Brain pericyte (primary cell): Measurements from ENCODE around the gene RIOK3.
"Not testable (repeated sequence)": the region's sequence is repeated elsewhere in the genome, so short reads cannot be mapped to it uniquely, and the experiment has no call there.

Experiments used
- DNase-seq: peaks from one replicate; pipeline ENCODE4 v3.0.0-alpha.2; 2012; ENCODE audit warnings: low read depth, low spot score

The RIOK3 gene, protein sequence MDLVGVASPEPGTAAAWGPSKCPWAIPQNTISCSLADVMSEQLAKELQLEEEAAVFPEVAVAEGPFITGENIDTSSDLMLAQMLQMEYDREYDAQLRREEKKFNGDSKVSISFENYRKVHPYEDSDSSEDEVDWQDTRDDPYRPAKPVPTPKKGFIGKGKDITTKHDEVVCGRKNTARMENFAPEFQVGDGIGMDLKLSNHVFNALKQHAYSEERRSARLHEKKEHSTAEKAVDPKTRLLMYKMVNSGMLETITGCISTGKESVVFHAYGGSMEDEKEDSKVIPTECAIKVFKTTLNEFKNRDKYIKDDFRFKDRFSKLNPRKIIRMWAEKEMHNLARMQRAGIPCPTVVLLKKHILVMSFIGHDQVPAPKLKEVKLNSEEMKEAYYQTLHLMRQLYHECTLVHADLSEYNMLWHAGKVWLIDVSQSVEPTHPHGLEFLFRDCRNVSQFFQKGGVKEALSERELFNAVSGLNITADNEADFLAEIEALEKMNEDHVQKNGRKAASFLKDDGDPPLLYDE

DNA sequence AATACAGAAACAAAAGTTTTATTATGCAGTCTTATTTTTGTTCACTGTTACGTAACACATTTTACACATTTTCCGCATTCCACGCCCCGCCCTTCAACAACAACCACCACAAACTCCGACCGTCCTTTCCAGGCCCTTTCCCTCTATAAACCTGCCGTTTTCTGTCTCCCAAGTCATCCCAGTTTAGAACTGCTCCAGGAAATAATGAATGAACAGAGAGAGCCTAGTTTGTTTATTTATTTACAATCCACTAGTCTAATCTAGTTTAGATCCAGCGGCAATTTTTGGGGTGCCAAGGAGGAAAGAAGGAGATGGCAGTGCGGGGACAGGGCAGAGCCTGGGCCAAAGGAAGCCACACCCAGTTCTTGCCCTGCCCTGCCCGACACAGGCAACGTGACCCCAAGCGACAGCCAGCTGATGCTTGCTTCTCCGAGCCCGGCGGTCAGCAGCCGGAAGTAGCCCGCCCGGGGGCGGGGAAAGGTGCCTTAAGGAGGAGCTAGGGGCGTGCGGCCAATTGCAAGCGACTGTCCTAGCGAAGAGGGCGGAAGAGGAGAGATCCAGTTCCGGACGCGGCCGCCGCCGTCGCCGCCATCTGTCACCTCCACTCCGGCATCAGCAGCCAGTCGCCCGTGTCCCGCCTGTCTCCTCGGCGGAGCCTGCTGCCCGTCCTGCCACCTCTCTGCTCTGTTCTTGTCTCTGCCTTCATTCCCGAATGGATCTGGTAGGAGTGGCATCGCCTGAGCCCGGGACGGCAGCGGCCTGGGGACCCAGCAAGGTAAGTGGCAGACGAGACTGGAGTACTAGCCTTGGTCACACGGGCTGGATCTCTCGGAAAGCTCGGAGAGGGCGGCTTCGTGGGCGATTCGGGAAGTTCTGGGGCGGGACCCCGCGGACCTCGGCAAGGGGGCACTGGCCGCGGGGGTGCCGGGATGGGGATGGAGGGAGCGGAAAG is at the start of gene RIOK3:
Gene RIOK3, plus strand, starts transcription at position 560 of the 952 bp plus-strand sequence. Its CDS starts 153 bp downstream, at position 713.
- DNase-seq: peak; percentile 65

DNA sequence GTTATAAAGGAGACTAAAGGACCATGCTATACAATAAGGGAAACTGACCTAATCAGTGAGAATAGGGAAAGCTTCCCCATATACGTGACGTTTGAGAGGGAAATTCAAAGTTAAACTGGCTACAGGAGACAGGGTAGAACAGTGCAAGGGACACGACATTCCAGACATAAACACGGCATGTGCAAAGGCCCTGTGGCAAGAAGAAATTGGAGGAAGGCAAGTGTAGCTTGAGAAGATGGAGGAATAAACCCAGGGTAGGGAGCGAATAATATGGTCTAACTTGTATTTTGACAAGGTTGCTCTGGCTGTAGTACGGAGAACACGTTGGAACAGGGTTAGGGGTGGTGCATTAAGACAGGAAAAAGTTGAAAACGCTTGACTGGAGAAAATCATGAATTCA is 49.8 kb upstream of the RIOK3 start:
- DNase-seq: no peak

DNA sequence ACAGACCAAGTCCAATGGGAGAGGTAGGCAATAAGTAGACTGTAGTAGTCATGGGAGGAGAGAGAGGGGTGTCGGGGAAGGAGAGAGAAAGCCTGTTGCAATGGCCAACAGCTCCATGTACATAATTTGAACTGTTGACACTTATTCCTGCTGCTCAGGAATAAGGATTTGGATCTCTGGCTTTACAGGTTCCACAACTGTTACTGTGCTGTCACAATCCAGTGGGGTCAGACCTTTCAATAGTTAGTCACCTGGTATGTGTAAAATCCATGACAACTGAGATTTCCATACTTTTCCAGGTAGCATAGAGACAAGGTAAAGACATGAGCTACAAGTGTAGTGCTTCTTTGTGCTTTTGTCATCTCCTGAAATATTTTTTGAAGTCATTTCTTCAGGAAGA is 47.5 kb upstream of the RIOK3 start:
- no peak for DNase-seq

DNA sequence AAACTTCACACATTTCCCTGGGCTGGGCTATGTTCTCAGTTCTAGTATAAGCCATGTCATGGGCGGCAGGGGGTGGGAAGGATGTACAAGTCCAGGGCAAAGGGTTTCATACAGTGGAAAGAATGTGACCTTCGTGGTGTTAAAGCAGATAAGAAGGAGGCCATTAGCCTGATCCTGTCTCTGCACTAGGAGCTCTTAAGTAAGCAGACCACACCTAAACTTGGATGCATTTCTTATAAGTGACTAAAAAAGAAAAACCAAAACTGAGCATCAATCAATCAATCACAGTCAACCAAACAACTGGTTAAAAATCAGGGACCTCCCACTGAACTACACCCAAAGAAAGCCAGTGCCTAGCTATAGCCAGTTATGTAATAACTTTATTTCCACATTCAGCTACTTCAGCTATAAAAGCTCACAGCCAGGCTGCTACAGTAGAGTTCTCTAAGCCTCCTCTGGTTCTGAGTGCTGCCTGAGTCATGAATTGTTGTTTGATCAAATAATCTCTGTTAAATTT is 46.8 kb upstream of the RIOK3 start:
- no peak for DNase-seq

DNA sequence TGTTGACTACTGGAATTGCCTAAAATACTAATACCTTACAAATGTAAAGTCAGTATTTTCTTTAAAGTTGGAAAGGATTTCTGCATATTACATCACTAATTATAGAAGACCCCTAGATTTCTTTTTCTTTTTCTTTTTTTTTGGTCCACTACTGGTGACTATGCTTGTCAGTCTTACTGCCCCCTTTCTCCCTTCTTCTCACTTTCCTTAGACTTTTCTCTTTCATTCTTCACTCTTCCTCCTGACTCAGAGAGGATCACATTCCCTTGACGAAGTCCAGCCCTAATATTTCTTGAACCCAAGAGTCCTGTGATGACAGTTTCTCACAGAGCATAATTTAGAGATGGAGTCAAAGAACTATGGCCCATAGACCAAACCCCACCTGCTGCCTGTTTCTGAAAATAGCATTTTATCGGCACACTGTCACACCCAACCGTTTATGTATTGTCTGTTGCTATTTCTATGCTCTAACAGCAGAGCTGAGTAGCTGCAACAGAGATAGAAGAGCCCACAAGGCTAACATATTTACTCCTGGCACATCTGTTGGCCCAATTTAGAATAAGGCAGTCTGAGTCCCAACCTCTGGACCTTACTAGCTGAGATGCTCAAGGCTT is 40.6 kb upstream of the RIOK3 start:
- DNase-seq: no peak

DNA sequence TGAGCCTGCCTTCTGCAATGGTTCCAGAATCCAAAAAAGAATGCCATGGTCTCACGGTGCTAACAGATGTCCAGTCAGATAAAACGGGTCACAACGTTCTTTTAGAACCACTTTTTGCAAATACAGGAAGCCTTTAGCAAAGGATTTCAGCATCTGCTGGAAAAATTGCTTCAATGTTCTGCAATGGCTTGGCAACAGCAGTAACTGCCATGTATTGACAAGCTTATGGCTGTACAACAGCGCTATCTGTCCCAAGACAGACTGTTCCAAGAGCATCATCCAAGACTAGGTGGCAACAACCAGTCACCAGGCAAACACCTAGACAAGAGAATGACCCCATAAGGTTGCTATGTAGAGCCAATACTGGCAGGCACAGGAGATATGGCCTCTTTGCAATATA is 37.6 kb upstream of the RIOK3 start:
- no peak for DNase-seq

DNA sequence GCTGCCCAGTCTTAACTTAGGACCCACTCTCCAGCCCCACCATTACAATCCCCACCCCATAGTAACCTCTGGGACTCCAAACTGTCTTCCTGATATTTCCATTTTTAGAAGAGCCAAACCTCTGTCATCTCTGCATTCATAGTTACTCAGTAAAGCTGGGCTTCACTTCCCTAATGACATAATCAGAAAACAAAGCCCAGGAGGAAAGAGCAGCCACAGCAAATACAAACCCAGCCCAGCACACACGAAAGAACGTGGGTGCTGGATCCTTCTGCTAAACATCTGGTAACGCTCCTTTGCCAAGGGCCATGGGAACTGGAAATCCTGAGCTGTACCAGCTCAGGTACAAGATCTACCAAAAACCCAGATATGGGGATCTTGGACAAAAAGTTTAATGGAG is 36.8 kb upstream of the RIOK3 start:
- no peak for DNase-seq

DNA sequence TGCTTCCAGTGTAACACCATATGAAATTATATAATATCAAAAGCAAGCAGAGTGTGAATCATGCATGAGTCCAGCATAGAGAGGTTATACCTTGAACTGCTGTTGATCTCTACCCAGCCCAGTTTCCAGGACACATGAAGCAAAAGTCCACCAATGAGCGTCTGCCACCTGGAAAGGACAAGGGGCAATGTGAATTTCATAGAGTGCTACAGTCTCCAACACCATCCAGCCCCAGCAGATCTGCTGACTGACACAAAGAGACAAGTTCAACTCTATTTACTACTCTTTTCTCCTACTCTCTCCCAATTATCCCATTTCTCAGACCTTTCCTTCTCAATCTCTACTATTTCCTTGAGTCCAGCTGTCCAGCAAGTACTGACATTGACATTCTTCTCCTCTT is 31.8 kb upstream of the RIOK3 start:
- DNase-seq: no peak

DNA sequence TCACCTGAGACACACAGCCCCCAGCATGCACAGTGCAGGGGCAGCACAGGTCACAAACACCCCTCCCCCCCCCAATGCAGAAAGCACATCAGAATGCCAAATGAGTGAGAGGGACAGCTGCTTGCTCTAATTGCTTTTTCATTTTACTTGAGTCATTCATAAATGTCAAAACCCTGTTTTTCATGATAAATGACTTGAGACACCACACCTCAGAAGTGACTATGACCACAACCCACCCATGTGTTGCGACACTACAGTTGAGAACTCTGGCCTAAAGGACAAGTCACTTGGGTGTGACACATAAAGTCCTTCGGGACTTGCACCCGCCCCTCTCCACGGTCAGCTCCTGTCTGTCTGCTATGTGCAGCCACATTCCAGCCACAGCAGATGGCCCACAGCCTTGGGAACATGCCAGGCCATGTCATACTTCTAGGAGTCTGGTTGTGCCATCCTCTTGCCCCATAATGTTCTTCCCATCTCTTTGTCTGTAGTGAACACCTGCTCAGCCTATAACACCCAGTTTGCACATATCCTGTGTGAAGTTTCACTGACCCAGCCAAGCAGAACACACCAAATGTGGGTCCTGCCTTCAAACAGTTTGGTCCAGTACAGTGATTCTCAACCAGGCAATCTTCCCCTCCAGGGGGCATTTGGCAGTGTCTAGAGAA is 30.2 kb upstream of the RIOK3 start:
- DNase-seq: no peak

DNA sequence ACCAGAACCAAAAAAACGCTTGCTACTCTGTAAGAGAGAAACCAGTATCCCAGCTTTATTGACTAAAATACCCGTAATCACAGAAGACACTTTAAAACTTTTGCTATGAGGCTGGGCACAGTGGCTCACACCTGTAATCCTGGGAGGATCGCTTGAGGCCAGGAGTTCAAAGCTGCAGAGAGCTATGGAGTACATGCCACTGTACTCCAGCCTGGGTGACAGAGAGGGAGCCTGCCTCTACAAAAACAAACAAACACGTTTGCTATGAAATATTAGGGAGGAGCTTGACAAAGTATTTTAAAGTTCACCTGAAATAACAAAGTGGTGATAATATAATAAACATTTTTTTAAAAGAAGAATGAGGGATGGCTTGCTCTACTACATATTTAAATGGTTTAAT is 28.5 kb upstream of the RIOK3 start:
- no peak for DNase-seq

DNA sequence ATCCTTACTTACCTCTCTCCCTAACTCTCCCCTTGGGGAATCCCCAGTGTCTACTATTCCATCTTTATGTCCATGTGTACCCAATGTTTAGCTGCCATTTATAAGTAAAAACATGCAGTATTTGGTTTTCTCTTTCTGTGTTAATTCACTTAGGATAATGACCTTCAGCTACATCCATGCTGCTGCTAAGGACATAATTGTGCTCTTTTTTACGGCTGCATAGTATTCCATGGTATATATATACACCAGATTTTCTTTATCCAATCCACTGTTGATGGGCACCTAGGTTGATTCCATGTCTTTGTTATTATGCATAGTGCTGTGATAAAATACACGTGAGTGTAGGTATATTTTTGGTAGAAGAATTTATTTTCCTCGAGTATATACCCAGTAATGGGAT is 24.3 kb upstream of the RIOK3 start:
- no peak for DNase-seq

DNA sequence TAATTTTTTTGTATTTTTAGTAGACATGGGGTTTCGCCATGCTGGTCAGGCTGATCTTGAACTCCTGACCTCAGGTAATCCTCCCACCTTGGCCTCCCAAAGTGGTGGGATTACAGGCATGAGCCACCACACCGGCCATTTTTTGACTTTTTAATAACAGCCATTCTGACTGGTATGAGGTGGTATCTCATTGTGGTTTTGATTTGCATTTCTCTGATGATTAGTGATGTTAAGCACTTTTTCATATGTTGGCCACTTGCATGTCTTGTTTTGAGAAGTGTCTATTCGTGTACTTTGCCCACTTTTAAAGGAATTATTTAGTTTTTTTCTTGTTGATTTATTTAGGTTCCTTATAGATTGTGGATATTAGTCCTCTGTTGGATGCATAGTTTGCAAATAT is 23.5 kb upstream of the RIOK3 start:
- DNase-seq: not testable (repeated sequence)

DNA sequence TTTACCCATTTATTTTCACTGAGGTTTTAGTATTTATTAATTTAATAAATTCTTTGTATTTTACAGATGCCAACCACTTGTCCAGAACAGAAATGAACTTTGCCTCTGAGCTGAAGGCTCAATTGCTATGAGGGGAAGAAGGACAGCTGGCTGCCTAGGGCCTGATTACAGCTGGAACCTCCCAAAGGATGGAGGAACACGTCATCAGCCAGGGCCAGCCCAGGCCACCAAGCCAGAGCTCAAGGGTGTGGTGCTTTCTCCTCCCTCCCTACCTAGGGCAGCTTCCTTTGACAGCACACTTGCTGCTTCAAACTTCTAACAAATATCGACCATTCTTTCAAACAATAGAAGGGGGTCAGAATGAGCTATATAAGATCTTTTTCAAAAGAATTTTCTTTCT is 19.7 kb upstream of the RIOK3 start:
- no peak for DNase-seq

DNA sequence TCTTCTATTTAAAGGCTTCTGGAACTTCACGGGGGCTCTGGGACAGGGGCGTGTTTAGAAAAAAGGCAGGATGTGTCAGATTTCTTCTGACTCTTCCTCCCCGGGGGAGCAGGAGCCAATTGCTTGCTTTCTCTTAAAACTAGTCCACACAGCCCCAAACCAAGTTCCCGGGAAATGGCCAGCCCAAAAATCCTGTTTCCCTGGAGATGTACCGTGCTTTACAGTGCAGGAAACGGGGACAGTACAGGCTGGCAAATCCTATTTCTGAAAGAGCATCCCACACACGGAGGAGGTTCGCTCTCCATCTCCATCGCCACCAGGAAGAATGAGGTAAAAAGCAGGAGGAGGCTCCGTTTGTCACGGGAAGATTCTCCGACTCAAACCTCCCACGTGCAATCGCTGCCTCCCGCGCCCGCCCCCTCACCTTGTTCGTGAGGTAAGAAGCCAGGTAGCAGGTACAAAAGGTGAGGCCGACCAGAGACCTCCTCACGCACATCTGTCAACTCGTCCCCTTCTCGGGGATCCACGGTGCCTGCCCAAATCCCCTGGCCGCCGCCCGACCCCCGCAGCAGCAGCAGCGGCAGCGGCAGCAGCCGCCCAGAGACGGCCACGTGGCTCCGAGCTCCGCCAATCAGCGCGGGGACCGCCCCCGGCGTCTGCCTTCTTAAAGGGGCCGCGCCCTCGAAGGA is 15.6 kb upstream of the RIOK3 start:
- DNase-seq: peak; percentile 25

DNA sequence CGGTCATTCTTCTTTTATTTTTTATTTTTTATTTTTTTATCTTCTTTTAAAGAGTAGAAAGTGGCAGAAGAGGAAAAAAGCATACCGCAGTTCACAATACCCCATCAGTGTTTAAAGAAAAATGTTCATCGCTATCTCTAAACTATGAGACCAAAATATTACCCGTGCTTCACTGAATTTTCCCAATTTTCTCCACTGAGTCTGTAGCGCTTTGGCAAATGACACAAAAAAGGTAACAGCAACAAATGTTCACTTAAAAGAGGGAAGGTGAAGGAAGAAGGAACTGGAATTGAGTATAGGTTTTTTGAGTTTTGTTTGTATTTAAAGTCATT is 15.1 kb upstream of the RIOK3 start:
- no peak for DNase-seq

DNA sequence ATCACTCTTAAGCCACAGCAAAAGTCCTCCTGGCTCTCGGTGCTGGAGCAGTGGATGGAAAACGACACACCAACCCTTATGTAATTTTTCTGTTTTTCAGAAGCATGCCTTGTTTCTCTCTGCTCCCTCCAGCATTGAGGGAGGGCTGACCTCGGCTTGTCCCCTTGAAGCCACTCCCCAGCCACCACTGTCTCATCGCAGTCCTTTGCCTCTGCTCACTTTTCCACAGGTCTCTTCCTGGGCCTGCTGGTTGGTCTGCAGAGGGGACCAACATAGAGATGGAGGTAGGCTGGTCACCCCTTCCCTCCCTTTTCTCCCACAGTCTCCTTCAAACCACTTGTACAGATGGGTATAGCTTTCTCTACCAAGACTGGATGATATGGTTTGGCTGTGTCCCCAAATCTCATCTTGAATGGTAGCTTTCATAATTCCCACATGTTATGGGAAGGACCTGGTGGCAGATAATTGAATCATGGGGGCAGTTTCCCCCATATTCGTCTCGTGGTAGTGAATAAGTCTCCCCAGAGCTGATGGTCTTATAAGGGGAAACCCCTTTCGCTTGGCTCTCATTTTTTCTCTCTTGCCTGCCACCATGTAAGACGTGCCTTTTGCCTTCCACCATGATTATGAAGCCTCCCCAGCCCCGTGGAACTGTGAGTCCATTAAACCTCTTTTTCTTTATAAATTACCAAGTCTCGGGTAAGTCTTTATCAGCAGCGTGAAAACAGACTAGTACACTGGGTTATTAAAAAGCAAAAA is 14.3 kb upstream of the RIOK3 start:
- no peak for DNase-seq

DNA sequence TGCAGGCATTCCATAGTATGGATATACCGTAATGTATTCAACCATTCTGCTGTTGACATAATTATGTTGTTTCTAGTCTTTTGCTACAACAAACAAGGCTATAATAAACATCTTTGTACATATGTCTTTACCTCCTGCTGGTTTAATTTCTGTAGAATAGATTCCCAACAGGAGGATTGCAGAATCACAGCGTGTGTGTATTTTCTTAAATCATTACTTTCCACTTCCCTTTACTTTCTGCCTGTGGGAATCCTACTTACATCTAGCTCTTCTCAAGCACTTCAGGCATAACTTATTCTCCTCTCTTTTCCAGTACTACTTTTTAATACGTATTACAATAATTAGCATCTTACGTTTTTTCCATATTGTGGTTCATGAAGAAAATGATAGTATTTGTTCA is 13.0 kb upstream of the RIOK3 start:
- DNase-seq: no peak

DNA sequence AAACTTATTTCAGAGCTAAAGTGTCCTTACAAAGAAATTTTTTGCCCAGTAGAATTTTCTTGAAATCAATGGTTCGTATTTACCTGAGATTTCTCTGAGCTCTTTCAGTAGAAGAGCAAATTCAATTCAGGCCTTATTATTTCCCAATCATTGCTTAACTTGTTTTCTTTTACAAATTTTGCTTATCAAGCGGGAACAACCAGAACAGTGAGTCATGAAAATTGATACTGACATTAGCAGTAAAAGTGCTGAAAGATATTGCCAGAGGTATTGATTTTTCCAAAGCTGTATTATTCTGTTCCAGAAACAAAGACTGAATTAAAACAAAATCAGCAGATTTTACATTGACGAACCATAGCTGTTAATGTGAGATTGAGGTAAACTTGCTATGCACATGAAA is 10.1 kb upstream of the RIOK3 start:
- no peak for DNase-seq

DNA sequence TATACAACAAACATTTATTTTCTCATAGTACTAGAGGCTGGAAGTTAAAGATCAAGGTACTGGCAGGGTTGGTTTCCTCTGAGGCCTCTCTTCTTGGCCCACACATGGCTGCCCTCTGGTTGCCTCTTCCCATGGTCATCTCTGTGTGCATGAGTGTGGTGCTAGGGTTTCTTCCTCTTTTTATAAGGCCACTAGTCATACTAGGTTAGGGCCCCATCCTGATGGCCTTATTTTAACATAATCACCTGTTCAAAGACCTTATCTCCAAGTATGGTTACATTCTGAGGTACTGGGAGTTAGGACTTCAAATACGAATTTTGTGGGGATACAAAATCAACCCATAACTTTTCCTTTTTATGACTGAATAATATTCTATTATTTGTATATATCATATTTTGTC is 4.8 kb upstream of the RIOK3 start:
- no peak for DNase-seq

DNA sequence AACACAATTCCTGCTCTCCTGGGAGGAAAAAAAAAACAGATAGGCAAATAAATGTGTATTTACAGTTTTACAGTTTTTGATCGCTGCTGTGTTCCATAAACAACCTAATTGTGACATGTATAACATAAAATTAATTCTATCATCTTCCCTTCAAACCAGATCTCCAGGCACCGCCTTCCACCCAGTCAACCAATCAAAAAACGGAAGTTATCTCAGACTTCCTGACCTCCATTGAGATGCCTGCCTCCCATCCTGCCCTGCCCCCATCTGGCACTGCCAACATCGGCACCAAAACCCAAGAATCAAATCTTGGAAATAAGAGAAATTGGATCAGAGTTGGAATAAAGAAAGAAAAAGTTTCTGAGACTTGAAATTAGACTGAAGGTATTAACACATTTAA is 3.1 kb upstream of the RIOK3 start:
- DNase-seq: no peak
